GM18951 (cell line): ENCODE data around the gene CLCN7.
"Not testable (repeated sequence)": the region's sequence is repeated elsewhere in the genome, so short reads cannot be mapped to it uniquely, and the experiment has no call there.

Experiments
- POLR2A ChIP-seq: IDR thresholded peaks from 4 replicates; pipeline ENCODE4 v1.6.1; 2011; ENCODE audit warnings: mild to moderate bottlenecking; ENCODE audit not compliant: insufficient read length, insufficient read depth; ENCODE audit errors: extremely low read depth
- in situ Hi-C: fragments of 300-500 bp; cut with MboI; formaldehyde crosslinking; loops from one replicate; pipeline ENCODE4 v1.12.0; 2022; ENCODE audit warnings: low sequenced_read_pairs, mixed read lengths, inconsistent platforms; ENCODE audit not compliant: unreplicated experiment

Gene CLCN7

GRCh38 chr16:1469693-1470201, 5.1 kb downstream of the CLCN7 start:
- in situ Hi-C loops: no loop called here
- TF ChIP-seq POLR2A: peak; percentile 22

DNA sequence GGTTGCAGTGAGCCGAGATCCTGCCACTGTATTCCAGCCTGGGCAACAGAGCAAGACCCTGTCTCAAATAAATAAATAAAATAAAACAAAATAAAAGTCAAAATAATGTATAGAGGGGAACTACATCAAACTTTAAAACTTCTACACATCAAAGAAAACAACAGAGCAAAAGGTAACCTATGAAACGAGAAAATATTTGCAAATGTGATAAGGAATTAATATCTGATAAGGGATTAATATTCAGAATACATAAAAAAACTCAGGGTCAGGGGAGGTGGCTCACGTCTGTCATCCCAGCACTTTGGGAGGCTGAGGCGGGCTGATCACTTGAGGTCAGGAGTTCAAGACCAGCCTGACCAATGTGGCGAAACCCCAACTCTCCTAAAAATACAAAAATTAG, 5.7 kb downstream of the CLCN7 start:
- in situ Hi-C loops: not testable (repeated sequence)

DNA sequence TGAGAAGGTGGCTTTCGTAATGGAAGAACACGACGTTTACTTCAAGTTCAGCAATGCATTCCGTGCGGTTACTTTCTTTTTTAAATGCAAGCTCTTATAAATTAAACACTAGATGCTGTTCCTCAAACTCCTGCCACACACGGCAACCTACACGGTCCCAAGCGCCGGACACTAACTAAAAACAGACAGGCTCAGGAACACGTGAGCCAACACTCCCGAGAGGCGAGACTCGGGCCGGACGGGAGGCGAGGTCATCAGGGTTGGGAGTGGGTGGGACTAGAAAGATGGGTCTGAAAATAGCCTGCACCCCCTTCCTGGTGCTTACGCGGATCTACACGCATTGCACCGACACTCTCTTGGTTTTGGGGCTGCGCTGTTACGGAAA, 6.4 kb downstream of the CLCN7 start:
- no peak for TF ChIP-seq POLR2A
- in situ Hi-C loops: no loop called here

- in situ Hi-C loops: no loop called here
- TF ChIP-seq POLR2A: no peak
Observed at GRCh38 chr16:1466968-1467521, 7.8 kb downstream of the CLCN7 start.

DNA sequence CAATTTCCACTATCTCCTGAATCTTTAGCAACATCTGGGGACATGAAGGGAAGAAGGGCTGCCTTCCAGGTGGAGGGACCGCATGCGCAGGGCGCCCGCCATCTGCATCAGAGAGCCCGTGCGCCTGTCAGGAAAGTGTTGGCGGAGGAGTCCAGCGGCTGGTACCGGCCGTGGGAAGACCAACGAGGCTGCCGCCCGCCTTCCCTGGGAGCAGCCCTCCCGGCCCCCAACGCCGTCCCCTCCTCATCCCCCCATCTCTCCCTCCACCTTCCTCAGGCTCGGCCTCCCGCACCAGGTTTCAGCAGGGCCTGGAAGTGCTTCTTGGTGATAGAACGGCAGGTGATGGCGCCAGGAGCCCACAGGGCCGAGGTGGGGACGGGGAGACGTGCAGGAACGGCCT, 8.8 kb downstream of the CLCN7 start:
- TF ChIP-seq POLR2A: no peak
- in situ Hi-C loops: no loop called here

DNA sequence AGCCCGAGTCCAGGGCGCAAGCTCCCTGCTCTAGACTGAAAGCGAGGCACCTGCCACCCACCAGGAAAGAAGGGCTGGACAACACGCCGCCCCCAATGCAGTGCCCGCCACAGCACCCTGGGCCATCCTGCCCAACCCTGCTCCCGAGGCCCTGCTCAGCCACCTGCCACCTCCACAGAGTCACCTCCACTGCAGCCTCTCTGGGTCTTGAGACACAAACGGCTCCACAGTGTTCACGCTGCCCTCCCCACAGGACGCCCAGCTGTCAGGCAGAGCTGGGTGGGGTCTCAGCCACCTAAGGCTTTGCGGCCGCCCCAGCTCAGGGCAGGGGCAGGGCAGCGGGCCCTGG, 9.3 kb downstream of the CLCN7 start:
- no peak for TF ChIP-seq POLR2A
- in situ Hi-C loops: no loop called here

- TF ChIP-seq POLR2A: no peak
- in situ Hi-C loops: no loop called here
Observed at GRCh38 chr16:1464894-1465566, 9.8 kb downstream of the CLCN7 start.

DNA sequence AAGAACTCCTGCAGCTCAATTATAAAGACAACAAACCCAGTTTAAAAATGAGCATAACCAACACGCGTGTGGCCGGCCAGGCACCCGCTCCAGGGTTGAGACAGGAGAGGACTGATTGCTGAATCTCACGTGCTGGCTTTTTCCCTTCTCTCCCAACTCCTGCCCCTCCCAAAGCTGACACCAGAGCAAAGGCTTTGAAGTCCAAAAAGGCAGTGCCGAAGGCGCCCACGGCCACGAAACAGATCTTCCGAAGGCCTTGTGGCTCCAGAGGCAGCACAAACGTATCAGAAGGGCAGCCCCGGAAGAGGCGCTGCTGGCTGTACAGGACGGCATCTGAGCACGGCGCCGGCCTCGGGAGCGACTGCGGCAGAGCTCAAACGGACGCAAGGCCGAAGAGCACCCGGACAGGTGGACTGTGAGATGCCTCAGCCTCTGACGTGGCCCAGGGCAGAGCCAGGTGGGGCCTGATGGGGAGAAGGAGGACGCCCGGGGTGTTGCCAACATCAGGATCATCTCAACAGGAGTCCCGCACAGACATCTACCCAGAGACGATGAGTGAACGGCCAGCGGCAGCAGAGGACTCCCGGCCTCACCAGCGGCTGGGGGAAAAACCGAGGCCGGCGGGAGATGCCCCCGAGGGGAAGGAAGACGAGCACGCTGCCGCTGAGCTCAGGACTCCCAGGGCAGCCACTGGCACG, 10.5 kb downstream of the CLCN7 start:
- in situ Hi-C loops: no loop called here
- no peak for TF ChIP-seq POLR2A

DNA sequence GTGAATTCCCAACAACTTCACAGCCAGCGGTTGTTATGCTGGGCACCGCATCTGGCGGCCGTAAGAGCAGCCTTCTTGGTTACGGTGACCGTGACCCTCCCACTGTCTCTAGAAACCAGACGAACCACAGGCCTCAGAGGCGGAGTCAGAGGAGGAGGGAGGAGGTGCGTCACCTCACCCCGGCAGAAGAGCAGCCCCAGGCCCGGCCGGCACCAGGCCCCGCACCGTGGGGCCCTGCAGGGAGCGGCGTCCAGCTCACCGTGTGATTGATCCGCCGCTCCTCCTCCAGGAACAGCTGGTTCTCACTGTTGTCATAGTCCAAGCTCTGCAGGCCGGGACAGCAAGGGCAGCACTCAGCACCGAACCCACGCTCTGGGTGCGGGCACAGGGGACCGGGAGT, 13.7 kb downstream of the CLCN7 start:
- in situ Hi-C loops: no loop called here
- no peak for TF ChIP-seq POLR2A

DNA sequence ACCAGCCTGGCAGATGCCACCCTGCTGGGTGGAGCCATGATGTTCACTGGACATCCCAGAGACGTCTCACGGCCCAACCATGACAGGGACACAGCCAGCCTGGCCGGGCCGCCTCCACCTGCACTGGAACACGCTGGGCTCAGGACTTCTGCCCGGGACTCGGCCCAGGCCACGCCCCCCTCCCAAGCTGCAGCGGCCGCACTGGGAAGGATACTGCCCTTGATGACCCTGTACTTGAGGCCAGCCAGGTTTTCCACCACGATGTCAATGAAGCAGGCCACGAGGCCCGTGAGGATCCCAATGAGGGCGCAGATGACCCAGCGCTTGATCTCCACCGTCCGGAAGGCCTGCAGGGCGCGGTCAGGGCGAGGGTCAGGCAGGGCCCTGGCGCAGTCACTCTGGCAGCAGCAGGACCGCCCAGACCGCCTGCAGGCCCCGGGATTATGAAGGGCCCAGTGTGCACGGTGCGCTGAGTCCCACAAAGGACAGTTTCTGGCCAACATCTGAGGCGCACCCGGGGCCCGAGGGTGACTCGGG, 14.2 kb downstream of the CLCN7 start:
- no peak for TF ChIP-seq POLR2A
- in situ Hi-C loops: no loop called here

DNA sequence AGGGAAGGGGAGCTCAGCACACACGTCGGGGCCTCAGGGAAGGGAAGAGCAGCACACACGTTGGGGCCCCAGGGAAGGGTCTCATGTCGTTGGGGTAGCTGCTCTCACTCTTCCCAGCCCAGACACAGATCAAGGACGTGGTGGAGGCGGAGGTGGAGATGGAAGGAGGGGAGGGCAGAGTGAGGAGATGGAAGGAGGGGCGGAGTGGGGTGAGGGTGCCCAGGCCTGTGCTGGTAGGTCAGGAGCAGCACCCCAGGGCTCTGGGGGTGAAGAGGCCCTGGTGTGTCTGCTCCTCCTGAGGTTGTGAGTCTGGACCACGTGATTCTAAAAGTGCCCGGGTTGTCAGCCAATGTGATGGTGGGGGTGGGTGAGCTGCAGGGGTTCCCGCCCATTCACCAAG, 14.9 kb downstream of the CLCN7 start:
- in situ Hi-C loops: no loop called here
- no peak for TF ChIP-seq POLR2A

DNA sequence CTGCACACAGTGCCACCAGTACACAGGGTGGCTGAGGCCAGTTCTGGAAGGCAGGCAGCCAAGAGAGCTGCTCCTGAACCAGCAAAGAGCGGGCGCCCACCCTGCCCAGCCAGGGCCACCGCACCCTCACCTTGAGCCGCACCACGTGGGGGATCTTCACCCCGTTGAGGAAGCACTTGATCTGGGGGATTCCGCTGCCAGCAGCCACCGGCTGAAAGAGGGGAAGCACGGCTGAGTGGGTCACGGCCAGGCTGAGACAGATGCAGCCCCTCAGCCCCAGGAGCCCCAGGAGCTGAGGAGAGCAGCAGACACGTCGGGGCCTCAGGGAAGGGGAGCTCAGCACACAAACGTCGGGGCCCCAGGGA, 15.9 kb downstream of the CLCN7 start:
- no peak for TF ChIP-seq POLR2A
- in situ Hi-C loops: no loop called here

GRCh38 chr16:1458336-1458976, 16.4 kb downstream of the CLCN7 start:
- no peak for TF ChIP-seq POLR2A
- in situ Hi-C loops: no loop called here
